ENCODE results near the gene NSMCE1.

NSMCE1 gene

DNA sequence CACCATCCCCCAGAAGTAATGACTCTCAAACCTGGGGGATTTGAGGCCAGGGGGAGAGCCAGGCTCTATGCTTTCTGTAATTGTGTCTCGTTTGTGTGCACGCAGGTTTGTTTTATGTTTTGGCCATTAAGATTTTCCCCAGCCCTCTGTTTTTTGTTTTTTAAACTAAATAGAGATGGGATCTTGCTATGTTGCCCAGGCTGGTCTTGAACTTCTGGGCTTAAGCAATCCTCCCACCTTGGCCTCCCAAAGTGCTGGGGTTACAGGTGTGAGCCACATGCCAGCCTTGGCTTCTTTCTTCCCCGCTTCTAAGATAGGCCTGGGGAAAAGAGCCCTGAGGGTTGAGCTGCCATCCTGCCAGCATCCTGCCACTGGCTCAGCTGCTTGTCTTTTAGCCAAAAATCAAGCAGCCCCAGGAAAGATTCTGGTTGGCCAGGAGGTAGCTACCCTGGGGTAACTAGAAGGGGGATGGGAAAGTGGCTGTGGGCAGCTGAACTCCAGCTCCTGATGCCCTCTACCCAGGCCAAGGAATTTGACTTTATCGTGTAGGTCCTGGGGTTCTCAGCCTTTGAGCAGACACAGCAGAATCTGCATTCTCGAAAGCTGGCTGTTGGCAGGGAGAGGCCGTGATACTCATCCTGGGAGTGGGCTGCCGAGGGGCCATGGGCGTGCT lies 46.9 kb downstream of the NSMCE1 start:
- DNase-seq (ENCODE audit: low read depth), result no peak
- TF ChIP-seq, protein P1, sequence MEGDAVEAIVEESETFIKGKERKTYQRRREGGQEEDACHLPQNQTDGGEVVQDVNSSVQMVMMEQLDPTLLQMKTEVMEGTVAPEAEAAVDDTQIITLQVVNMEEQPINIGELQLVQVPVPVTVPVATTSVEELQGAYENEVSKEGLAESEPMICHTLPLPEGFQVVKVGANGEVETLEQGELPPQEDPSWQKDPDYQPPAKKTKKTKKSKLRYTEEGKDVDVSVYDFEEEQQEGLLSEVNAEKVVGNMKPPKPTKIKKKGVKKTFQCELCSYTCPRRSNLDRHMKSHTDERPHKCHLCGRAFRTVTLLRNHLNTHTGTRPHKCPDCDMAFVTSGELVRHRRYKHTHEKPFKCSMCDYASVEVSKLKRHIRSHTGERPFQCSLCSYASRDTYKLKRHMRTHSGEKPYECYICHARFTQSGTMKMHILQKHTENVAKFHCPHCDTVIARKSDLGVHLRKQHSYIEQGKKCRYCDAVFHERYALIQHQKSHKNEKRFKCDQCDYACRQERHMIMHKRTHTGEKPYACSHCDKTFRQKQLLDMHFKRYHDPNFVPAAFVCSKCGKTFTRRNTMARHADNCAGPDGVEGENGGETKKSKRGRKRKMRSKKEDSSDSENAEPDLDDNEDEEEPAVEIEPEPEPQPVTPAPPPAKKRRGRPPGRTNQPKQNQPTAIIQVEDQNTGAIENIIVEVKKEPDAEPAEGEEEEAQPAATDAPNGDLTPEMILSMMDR (conservative IDR thresholded peaks at IDR 0.05; ENCODE audit: control insufficient read depth, insufficient read depth, low read depth, low read length), result no peak
- H3K4me3 ChIP-seq (ENCODE audit: control insufficient read depth, low read depth, low read length), result no peak overlapping the region

DNA sequence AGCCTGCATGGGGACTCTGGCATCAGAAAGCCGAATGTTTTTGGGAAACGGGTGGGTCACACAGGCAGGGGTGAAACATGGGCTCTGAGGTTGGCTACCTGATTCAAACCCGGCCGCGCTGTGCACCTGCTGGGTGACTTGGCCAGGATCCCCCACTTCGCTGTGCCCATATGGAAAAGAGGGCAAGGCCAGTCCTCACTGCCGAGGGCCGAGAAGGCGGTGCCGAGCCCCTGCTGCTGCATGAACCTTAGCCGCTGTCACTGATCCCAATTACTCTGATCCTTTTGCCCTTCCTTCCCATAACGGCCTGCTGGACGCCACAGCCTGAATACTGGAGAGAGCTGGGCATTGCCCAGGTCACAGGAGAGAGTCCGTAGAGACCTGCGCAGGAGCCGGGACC lies 47.6 kb downstream of the NSMCE1 start:
- no peak for DNase-seq (ENCODE audit: low read depth)
- no peak overlapping the region for H3K4me3 ChIP-seq (ENCODE audit: control insufficient read depth, low read depth, low read length)
- TF ChIP-seq, protein P1 (conservative IDR thresholded peaks at IDR 0.05; ENCODE audit: control insufficient read depth, insufficient read depth, low read depth, low read length), result no peak

DNA sequence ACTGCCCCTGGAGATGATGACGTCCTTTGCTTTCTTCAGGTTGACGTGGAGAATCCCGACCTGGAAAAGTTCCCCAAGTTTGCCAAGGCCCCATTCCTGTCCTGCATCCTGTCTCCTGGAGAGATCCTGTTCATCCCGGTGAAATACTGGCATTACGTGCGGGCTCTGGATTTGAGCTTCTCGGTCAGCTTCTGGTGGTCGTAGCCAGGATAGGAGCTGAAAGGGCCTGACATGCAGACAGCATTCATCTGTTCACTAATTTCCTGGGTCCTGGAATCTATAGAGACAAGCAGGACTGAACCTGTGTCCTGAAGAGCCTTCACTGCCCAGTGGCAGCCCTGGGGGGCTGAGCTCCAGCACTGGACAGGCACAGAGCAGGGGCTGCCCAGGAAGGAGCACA lies 48.0 kb downstream of the NSMCE1 start:
- TF ChIP-seq, protein P1 (conservative IDR thresholded peaks at IDR 0.05; ENCODE audit: control insufficient read depth, insufficient read depth, low read depth, low read length), result no peak
- no peak for DNase-seq (ENCODE audit: low read depth)
- no peak overlapping the region for H3K4me3 ChIP-seq (ENCODE audit: control insufficient read depth, low read depth, low read length)

DNA sequence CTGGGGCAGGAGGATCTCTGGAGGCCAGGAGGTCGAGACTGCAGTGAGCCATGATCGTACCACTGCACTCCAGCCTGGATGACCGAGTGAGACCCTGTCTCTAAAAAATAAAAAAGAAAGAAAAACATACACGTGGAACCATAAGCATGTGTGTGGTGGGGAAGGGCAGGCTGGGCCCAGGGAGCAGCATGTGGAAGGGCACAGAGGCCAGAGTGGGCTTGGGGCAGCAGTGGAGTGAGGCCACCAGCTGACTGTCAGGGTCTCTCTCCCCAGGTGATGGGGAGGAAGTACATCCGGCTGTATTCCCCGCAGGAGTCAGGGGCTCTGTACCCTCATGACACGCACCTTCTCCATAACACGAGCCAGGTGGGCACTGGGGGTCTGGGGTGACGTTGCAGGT lies 48.5 kb downstream of the NSMCE1 start:
- TF ChIP-seq, protein P1 (conservative IDR thresholded peaks at IDR 0.05; ENCODE audit: control insufficient read depth, insufficient read depth, low read depth, low read length), result no peak
- no peak for DNase-seq (ENCODE audit: low read depth)
- no peak overlapping the region for H3K4me3 ChIP-seq (ENCODE audit: control insufficient read depth, low read depth, low read length)

DNA sequence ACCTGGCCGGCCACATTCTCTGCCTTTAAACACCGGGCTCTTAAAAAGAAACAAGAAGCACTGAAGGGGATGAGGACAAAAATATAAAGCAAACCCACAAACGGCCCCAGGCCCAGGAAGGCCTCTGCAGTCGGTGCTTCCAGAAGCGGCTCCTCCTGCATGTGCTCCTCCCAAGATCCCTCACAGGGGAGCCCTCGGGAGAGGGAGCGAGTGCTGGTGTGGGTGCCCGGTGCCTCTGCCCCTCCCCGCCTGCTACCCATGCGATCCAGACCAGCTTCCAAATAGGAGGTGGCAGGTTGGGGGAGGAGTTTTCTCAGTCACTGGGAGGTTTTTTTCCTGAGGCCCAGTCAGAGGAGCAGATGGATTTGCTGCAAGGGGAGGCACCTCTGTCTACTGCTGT lies 49.4 kb downstream of the NSMCE1 start:
- no peak for DNase-seq (ENCODE audit: low read depth)

DNA sequence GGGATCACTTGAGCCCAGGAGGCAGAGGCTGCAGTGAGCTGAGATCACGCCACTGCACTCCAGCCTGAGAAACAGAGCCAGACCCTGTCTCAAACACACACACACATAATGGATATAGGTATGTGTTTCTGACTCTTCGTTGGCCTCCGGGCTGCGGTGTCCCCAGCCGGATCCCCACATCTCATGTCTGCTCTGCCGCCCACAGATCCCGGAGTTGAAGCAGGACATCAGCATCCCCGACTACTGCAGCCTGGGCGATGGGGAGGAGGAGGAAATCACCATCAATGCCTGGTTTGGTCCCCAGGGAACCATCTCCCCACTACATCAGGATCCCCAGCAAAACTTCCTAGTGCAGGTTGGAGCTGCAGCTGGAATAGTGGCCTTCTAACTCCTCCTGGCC lies 49.8 kb downstream of the NSMCE1 start:
- DNase-seq (ENCODE audit: low read depth), result no peak
- H3K4me3 ChIP-seq (ENCODE audit: control insufficient read depth, low read depth, low read length), result no peak overlapping the region
- TF ChIP-seq, protein P1 (conservative IDR thresholded peaks at IDR 0.05; ENCODE audit: control insufficient read depth, insufficient read depth, low read depth, low read length), result no peak

More for the DNA sequence above, 49.4 kb downstream of the NSMCE1 start:
- H3K4me3 ChIP-seq (ENCODE audit: control insufficient read depth, low read depth, low read length), result no peak overlapping the region
- TF ChIP-seq, protein P1 (conservative IDR thresholded peaks at IDR 0.05; ENCODE audit: control insufficient read depth, insufficient read depth, low read depth, low read length), result no peak

DNA sequence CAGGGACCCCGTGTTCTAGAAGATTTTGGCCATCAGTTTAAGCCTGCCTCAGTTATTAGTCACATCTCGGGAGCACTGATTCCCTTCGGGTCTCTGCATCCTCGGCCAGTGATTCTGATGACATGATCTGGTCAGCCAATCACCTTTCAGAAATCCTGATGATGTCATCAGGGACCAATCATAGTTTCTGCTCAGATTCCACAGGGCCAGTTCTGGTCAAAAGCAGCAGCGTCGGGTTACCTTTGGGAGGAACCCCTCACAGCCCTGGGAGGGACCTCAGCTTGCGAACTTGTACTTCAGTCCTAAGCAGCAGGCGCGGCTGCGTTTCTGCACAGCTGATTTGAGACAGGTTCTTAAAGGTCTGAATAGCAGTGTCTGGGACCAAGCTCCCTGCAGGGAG lies 51.3 kb downstream of the NSMCE1 start:
- H3K4me3 ChIP-seq (ENCODE audit: control insufficient read depth, low read depth, low read length), result no peak overlapping the region
- TF ChIP-seq, protein P1 (conservative IDR thresholded peaks at IDR 0.05; ENCODE audit: control insufficient read depth, insufficient read depth, low read depth, low read length), result no peak
- peak; percentile 88 for DNase-seq (ENCODE audit: low read depth)

Data from fibroblast of mammary gland (primary cell).